ENCODE results near the gene KSR2.

KSR2 gene

DNA sequence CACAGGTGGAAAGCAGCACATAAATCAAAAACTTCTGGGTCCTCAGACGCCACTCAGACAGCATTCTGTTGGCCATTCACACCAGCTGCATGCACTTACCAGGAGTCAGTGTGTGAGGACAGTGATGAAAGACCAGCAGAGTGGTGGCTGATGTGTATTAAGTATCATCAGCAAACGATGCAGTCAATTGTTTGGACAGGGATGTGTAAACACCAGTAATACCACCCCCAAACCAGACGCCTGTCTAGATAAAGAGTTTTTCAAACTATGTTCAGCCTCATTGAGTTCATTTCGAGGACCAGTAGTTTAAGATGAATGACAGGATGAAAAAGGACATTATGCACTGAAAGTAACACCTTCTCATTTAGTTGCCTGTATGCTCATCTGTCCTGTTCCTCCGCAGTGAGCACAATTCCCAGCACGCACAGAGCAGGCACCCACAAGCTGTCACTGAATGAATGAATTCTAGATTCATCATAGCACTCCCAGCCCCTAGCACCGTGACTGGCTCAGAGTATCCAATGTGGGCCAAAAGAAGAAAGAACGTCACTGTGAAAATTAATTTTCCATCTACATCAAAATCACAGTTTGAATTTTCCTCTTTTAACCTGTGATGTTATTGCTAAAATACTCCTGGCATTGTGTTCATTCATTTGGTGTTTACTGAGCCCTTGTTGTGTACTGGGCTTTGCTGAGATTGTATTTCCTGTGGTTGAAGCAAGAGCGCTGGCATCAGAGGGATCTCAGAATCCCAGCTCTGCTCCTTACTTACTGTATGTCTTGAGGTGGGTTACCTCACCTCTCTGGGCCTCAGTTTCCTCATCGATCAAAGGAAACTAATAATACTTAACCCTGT, 482.6 kb downstream of the KSR2 start:
- DNase-seq: no peak

DNA sequence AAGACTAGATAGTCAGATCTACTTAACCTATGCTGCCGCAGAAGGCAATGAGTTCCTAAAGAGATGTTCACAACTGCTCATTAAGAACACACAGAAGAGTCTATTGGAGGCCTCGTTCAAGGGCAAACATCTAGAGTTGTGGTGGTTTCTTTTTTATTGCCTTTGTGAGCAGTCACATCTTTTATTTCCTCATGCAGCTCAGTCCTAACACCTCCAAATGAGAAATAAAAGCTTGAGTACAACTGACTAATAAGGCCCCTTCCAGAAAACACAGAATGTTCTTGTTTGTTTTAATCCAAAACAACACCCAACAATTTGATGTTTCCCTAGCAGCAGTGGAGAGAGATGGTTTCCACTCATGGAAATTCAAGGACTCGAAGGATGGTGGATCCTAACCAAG, 483.9 kb downstream of the KSR2 start:
- no peak for DNase-seq

DNA sequence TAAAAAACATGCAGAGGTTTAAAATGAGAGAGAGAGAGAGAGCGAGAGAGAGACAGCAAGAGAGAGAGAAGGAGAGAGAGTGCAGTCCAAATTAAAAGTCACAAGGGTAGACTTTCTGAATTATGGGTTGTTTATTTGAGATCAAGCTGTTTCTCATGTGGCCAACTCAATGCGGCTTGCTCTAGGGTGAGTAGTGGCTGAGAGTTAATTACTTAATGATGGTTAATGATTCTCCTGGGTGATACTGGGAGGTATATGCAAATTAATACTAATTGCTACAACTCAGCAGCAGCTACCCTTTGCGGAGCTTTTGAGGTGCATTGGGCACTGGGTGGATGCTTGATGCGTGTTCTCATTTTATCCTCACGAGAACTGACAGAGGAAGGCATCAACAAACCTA, 485.3 kb downstream of the KSR2 start:
- no peak for DNase-seq

DNA sequence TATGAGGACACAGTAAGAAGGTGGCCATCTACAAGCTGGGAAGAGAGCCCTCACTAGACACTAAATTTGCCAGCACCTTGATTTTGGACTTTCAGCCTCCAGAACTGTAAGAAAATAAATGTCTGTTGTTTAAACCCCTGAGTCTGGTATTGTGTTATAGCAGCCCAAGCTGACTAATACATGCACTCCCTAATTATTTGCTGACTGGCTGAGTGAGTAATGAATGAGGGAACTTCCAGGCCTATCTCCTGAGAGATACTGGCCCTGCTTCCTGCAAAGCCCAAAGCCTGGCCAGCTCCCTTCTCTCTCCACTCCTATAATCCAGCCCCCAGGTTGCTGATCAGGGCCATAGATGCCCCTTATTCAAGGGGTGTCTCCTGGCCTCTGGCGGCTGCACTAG, 487.3 kb downstream of the KSR2 start:
- no peak for DNase-seq

DNA sequence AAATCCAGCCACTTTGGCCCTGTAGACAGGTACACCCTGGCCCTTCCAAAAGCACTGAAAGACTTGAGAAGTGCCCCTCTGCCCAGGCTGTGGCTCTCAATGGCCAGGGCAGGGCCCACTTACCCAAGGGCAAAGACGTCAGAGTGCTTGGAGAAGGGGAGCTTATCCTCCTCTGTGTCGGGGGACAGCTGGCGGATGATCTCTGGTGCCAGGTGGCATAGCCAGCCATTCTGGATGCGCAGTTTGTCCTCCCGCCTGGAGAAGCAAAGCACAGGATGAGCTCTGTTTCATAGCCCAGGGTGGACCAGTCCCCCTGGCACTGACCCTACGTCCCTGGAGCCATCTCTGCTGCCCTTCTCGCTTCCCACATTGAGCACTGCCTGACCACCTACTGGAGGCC, 492.4 kb downstream of the KSR2 start:
- no peak for DNase-seq

DNA sequence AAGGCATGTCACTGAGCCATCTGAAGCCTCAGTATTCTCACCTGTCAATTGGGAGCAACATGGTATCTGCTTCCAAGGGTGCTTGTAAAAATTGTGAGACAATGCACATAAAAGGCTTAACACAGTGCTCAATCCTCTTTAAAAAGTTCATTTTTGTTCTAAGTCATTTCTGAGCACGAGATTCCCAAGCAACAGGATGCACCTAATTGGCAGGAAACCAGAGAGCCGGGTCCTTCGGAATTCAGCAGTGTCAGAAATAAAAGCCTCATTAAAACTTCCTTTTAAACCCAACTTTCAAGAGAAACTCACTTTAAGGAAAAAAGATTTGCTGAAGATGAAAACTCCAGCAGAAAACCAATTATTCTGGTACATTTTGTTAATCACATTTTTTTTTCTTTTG, 494.9 kb downstream of the KSR2 start:
- DNase-seq: no peak

DNA sequence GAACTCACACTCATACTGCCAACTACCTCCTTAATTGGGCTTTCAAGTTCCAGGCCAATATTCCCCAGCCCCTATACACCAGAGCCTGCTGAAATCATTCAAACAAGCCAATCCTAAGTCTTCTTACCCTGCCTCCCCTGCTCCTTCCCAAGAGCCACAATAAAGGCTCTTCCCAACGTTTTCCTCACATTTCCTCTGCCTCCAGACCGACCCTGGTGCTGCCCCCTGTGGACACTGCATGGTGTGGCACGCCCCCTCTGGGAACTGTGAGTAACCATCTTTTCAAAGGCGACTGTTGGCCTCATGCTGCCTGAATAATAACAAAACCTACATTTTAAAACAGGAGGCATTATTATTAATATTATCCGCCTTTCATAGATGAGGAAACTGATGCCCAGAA, 495.8 kb downstream of the KSR2 start:
- DNase-seq: no peak

DNA sequence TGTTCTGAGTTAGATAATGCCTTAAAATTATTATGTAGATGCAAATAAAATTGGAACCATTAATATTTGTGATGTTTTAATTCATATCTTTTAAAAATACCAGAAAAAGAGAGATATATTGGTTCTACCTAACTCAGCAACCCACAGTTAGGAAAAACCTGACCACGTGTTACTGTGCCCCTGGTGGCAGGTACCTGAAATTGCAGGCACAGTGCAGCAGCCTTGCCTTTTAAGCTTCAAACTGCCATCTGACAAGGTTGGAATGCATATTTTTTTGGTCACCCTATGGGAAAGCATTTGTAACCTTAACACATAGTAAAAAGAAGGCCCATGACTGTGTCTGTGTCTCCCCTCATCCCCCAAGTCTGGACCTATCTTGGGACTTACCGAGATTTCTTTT, 498.0 kb downstream of the KSR2 start:
- DNase-seq: no peak

DNA sequence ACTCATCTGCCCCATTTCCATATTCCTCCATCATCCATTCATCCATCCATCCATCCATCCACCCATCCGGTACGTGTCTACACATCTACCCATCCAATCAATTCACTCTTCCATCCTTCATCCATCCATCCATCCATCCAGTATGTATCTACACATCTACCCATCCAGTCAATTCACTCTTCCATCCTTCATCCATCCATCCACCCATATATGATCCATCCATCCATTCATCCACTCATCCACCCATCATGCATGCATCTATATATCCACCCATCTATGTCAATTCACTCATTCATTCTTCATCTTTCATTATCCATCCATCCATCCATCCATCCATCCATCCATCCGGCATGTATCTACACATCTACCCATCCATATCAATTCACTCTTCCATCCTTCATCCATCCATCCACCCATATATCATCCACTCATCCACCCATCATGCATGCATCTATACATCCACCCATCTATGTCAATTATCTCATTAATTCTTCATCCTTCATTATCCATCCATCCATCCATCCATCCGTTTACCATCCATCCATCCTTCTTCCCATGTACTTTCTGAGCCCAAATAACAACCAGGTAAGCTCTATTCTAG, 498.8 kb downstream of the KSR2 start:
- no peak for DNase-seq

DNA sequence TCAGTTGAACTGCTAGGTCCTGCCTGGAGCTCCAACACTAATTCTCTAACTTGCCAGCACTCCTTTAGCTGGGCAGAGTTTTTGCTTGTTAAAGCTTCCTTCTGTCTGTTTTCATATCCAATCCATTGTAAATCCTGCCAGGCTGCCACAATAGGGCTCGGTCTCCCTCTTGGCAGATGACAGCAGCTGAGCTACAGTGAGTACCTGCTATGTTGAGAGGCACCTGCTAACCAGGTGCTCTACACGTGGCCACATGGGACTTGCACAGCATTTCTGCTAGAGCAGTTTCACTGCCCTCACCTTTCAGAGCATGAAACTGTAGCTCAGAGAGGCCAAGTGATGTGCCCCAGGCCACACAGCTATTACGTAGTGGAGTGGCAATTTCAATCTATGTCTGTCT, 500.8 kb downstream of the KSR2 start:
- no peak for DNase-seq

DNA sequence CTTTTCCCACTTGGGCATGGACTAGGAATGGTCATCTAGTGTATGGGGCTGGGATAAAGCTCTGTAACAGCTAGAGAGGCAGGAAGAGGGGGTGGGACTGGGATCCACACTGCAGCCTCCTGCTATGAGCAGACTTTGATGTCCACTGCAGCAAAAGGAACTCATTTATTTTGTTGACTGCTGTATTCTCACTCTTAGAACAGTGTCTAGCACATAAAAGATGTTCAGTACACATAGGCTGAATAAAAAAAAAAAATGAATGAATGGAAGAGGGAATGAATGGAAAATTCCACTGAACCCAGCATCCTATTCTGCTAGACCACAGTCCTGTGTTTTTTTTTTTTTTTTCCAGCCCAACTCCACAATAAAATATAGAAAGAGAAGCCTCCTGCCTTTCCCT, 501.2 kb downstream of the KSR2 start:
- DNase-seq: no peak

DNA sequence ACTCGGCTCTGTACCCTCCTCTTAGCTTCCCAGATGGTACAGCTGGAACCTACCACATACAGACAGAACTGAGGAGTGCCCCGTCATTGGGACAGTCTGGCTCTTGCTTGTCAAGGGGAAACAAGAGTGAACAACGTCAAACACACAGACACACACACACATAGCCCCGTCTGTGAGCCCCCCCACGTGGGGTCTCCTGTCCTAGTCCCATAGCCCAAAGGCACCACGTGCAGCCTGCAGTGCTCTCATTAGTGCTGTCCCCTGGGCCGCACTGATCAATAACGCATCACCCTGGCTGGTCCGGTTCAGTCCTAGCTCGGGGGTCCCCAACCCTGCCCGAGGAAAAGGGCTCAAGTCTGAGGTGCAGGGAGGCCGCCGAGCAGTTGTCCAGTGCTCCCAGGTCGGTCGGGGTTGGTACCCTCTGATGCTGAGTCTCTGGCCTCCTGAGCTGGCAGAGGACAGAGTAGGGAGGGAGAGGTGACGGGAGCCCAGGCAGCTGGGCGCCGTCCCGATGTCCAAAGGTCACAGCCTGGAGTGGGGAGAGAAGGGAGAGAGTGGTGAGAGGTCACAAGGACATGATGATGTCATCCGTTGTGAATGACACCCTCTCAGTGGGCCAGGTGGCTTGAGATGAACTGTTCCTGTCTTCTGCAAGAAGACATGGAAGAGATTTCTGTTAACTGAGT, 502.0 kb downstream of the KSR2 start:
- DNase-seq: no peak

DNA sequence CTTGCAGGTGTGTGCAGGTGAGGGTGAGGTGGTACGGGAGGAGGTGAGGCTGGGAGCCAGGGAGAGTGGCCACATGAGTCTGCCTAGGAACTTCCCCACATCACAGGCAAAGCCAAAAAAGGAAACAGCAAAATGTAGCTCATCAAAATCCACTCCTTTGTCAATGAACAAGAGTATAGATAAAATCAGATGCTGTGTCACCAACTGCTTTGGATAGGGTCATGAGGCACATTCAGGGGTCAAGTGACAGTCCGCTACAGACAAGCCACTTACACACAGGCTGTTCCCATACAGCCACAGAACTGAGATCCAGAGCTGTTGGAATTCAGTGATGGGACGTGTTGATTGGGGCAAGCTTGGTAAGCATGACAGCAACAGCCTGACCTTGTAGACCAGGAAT, 507.1 kb downstream of the KSR2 start:
- DNase-seq: no peak

DNA sequence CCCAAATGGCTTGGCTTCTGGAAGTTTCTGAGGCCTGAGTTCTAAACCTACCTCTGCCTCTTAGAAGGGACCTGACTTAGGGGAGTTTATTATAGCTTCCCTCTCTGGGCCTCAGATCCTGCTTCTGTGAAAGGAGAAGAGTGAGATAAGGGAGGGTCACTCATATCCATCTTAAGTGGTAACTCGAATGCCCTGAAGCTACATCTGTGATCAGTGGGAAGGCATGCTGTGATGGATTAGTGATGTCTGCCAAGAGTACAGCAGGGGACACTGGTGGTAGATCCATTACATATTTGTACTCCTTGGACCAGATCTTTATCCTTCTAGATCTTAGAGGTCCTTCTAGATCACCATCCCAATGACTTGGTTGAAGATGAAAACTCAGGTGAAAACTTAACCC, 509.6 kb downstream of the KSR2 start:
- no peak for DNase-seq

DNA sequence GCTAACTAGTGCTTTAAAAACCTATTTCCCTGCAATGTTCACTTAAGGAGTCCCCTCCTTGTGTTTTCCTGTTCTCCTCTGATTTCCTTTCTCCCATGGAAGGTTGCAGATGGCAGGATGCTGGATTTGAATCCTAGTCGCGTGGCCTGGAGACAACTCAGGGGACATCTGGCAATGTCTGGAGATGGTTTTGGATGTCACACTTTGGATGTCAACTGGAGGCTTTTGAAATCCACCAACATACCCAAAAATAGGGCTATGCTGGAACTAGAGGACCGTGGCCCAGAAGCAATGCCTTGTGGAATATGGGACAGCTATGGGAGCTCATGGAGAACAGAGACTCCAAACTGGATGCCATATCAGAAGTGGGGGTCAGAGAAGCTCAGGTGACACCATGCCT, 511.6 kb downstream of the KSR2 start:
- DNase-seq: no peak

DNA sequence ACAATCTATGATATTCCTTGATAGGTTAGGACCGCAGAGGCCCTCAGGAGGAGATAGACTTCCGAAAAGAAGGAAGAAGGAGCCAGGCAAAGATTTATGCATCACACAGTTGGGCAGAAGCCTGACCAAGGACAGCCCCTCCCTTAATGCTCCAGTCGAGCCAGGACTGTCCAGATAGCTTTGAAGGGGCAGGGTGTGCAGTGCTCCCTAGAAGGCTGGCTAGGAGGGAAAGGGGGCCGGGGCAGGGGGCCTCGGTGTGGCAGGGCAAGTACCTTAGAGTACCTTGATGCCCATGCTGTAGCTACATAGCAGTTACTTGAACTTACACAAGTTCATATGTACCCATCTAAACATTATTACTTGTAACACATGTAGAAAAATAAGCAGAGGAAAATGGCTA, 512.7 kb downstream of the KSR2 start:
- DNase-seq: no peak

DNA sequence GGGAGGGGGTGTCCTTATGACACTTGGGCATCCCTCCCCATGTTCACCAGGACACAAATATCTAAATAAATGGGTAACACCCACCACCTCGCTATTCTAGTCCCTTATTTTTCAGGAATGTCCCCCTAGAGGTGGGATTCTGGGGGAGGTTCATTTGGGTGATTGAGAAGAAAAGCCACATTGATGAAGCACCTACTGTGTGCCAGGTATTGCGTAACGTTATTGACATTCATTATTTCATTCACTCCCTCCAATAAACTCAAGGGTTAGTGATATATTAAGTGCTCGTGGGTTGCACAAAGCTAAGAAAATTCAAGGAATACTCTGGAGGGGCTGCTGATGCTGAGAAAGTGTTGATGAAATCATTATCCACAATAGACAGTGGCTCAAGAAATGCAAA, 514.8 kb downstream of the KSR2 start:
- no peak for DNase-seq

DNA sequence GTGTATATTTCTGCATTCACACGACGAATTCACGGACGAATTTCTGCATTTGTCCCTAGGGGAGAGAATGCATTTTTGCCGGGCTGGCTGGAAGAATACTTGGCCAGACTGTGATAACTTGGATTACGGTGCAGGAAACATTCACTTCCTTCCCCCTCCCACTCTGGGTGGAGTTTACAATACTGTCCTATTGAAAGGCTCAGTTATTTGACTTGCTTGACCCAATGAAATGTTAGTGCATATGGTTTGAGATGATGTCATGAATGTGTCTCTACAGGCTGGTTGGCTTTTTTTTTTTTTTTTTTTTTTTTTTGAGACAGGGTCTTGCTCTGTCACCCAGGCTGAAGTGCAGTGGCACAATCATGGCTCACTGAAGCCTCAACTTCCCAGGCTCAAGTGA, 516.7 kb downstream of the KSR2 start:
- DNase-seq: no peak

DNA sequence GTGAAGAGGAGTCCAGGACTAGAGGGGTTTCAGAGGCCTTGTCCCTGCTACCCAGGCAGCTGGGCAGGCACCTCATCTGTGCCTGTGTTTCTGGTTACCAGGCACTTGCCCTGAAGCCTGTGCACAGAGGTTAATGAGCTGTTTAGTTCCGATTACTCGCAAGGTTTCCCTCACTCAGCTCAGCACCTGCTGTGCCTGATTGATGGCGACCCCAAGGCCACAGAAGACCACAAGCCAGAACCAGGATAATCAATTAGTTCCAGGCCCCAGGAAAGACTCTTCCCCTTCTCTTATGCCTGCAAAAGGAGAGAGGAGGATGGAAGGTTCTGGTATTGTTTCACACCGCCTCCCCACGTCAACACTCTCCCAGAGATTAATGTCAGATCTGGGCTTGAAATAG, 518.6 kb downstream of the KSR2 start:
- DNase-seq: no peak

DNA sequence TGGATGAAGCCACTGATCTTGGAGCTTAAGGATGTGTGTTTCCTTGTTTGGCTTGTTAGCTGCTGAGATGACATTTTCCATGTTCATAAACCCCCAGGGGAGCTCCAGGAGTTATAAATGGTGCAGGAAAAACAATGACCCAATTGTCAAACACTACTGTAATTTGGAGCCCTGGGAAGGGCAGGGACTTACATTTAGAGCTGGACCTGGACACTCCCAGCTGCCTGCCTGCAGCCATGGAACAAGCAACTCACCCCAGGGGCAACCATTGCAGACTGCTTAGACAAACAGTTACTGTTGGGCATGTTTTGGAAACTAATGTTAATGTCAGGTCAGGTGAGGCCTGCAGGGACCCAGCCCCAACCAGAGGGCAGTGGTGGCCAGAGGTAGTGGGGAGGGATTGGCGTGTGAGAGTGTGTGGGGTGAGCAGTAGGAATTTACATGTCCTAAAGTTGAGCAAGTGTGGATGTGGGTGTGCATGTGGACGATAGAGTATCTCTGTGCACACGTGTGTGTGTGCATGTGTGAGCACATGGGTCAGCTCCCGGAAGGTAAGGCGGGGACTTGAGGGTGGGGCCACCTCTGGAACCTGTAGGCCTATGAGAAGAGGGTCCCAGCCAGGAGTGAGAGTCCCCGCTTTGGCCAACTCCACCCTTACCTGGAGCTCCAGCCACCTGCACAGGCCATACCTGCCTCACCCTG, 521.0 kb downstream of the KSR2 start:
- no peak for DNase-seq

DNA sequence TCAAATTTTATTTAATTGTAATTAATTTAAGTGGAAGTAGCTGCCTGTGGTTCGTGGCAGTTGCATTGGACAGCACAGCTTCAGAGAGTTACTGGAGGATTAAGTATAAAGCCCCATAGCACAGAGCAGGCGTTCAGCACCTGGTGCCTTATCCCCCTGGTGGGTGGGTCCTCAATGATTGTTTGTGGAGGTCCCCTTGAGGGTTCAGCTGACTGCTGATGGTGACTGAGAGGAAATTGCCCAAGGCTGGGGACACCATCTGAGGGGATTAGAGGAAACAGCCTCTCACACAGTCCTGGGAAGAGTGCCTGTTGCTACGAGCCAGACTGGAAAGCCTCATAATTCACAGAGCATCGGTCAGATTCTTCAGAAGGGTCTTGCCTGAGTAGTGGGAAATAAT, 524.0 kb downstream of the KSR2 start:
- no peak for DNase-seq

DNA sequence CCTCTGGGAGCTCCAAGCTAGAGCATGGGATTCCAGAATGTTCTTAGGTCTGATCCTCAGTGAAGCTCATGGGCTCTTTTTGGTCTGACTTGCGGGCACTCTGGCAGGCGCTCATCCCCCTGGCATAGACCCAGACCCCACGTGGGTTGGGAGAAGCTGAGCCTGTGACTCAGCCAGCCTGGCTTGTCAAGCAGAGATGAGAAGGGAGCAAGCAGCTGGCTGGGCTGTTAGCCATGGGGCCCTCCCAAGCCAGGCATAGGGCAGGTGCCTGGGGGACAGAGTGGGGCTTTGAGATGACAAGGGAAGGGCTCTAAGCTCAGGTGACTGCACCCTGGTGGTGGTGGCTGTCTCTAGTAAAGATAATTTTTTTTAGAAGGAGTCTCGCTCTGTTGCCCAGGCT, 527.0 kb downstream of the KSR2 start:
- peak; percentile 18 for DNase-seq

DNA sequence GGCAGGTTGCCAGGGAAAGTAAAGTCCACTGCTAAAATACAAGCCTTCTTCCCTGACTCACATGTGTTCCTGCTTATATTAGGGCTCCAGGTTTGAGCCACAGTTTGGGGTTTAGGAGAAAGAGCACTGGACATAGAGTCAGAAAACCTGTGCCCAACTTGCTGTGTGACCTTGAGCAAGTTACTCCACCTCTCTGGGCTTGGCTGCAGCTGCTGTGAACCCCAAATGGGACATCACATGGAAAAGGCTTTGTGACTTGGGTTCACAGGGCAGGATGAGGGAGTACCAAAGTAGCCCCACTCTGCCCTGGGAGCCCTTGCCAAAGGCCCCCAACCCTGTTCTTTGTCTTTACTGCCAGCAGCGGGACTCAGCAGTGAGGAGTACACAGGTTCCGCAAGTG, 528.4 kb downstream of the KSR2 start:
- no peak for DNase-seq

DNA sequence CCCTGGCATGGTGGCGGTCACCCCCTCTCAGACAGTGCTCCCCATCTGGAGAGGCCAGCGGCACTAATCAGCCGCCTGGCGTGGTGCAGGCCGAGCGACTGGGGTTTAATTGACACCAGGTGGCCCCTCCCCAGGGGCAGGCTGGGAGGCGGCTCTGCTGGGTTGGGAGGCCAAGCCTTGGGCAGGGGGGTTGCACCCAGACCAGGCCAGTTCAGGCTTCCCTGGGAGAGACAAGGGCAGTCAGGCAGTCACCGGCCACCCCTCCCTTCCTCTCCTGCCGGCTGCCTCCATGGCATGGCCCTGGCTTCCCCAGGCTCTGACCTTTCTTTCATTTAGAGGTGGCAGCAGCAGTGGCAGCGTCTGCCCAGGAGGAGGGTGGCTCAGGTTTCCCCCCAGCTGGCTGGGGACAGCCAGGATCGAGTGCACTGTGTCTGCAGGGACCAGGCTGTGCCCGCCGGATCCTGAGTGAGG, 529.2 kb downstream of the KSR2 start:
- peak; percentile 2 for DNase-seq
